Activated naive CD4-positive, alpha-beta T cell treated with anti-CD3 and anti-CD28 coated beads for 36 hours (primary cell): ENCODE data around the gene LRRC4C. TPM values are rescaled to one million over a fixed set of nuclear protein-coding genes. Genes with fewer than 3 reads are reported as not detected.

Experiments
- CTCF ChIA-PET: fragments of 350-600 bp; sonication (Branson Sonifier 250); formaldehyde crosslinking; loops from one replicate; lab custom pipeline; 2021; ENCODE audit warnings: antibody characterized with exemption; lab: Charles Lee
- DNase-seq: peaks from one replicate; pipeline ENCODE4 v3.0.0-alpha.2; 2020
- H3K27ac Mint-ChIP-seq: one replicate; pipeline ENCODE4 v1.8.0; 2021; ENCODE audit warnings: mild to moderate bottlenecking, mixed read lengths
- H3K27me3 Mint-ChIP-seq: one replicate; pipeline ENCODE4 v1.8.0; 2021; ENCODE audit warnings: low read depth, mixed read lengths
- H3K36me3 Mint-ChIP-seq: one replicate; pipeline ENCODE4 v1.8.0; 2021; ENCODE audit warnings: low read depth, mixed read lengths
- H3K4me1 Mint-ChIP-seq: one replicate; pipeline ENCODE4 v1.8.0; 2021; ENCODE audit warnings: low read depth, mixed read lengths
- H3K4me3 Mint-ChIP-seq: one replicate; pipeline ENCODE4 v1.8.0; 2021; ENCODE audit warnings: mild to moderate bottlenecking, moderate library complexity, mixed read lengths
- H3K9me3 Mint-ChIP-seq: one replicate; pipeline ENCODE4 v1.8.0; 2021; ENCODE audit warnings: mixed read lengths
- intact Hi-C: fragments of 100-400 bp; cut with micrococcal nuclease; formaldehyde crosslinking; loops from one replicate; pipeline ENCODE4 v1.15.1; 2023
- total RNA-seq, 2 experiments: library from RNA; stranded (reverse); gene quantifications; one replicate each; pipeline ENCODE4 v1.2.3, GENCODE V29; 2021

LRRC4C gene
- not detected for total RNA-seq

- Mint-ChIP-seq H3K9me3 (no peaks in the 10 kb centered on the region), H3K4me1 (no peaks in the 10 kb centered on the region), H3K36me3 (no peaks in the 10 kb centered on the region), H3K27ac (no peak within 1 kb of the TSS), H3K4me3 (no peak within 1 kb of the TSS), H3K27me3 (peaks cover 12% of the 10 kb centered on the region)
- DNase-seq: no peak
- CTCF ChIA-PET: interaction anchor here (0.5 to 1.5 kb wide), 3 partner anchors 164 to 1823 kb away, joined by 7 to 9 read pairs (median 8); no protein-coding TSS in a partner anchor
- intact Hi-C loops: no loop called here
Measured at GRCh38 chr11:41459465-41460401, at the start of gene LRRC4C. LRRC4C (minus strand) TSS chr11:41459652.

GRCh38 chr11:41508121-41508520, 48.7 kb upstream of the LRRC4C start:
- intact Hi-C loops: no loop called here
- CTCF ChIA-PET: no interaction called here
- DNase-seq: no peak
- H3K36me3 Mint-ChIP-seq: no peaks in the 10 kb centered on the region
- H3K27ac Mint-ChIP-seq: no peak overlapping the region
- no peaks in the 10 kb centered on the region for H3K4me1 Mint-ChIP-seq
- no peaks in the 10 kb centered on the region for H3K27me3 Mint-ChIP-seq
- peaks cover 15% of the 10 kb centered on the region for H3K9me3 Mint-ChIP-seq
- no peak overlapping the region for H3K4me3 Mint-ChIP-seq

GRCh38 chr11:41499429-41499828, 40.0 kb upstream of the LRRC4C start:
- Mint-ChIP-seq H3K27me3 (no peaks in the 10 kb centered on the region), H3K27ac (no peak overlapping the region), H3K4me3 (no peak overlapping the region), H3K4me1 (no peaks in the 10 kb centered on the region), H3K36me3 (no peaks in the 10 kb centered on the region), H3K9me3 (peaks cover 10% of the 10 kb centered on the region)
- intact Hi-C loops: no loop called here
- no peak for DNase-seq
- CTCF ChIA-PET: no interaction called here

- DNase-seq: no peak
- CTCF ChIA-PET: no interaction called here
- no peaks in the 10 kb centered on the region for H3K4me1 Mint-ChIP-seq
- intact Hi-C loops: no loop called here
- H3K27ac Mint-ChIP-seq: no peak overlapping the region
- H3K27me3 Mint-ChIP-seq: no peaks in the 10 kb centered on the region
- H3K36me3 Mint-ChIP-seq: no peaks in the 10 kb centered on the region
- H3K4me3 Mint-ChIP-seq: no peak overlapping the region
- H3K9me3 Mint-ChIP-seq: peaks cover 10% of the 10 kb centered on the region
Measured at GRCh38 chr11:41498726-41499125, 39.3 kb upstream of the LRRC4C start.

DNA sequence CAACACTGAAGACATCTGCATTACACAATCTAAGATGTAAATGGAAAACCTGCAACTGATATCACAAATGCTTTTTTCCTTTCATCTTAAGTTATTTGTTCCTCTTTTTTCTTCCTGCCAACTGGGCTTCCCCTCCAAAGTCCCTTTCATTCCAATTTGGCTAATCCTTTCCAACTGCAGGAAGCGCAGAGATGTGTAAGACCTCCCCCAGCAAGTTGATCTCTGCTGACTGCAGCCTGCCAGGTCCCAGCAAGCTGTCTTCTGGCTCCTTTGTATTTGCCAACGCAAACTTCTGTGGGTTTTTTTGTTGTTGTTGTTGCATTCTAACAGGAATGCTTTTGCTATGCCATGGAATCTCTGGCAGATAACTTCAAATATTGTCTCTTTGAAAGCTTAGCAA, 38.5 kb upstream of the LRRC4C start:
- H3K4me3 Mint-ChIP-seq: no peak overlapping the region
- no peaks in the 10 kb centered on the region for H3K4me1 Mint-ChIP-seq
- intact Hi-C loops: no loop called here
- H3K27ac Mint-ChIP-seq: no peak overlapping the region
- no peaks in the 10 kb centered on the region for H3K27me3 Mint-ChIP-seq
- no peaks in the 10 kb centered on the region for H3K36me3 Mint-ChIP-seq
- CTCF ChIA-PET: no interaction called here
- DNase-seq: no peak
- peaks cover 10% of the 10 kb centered on the region for H3K9me3 Mint-ChIP-seq

DNA sequence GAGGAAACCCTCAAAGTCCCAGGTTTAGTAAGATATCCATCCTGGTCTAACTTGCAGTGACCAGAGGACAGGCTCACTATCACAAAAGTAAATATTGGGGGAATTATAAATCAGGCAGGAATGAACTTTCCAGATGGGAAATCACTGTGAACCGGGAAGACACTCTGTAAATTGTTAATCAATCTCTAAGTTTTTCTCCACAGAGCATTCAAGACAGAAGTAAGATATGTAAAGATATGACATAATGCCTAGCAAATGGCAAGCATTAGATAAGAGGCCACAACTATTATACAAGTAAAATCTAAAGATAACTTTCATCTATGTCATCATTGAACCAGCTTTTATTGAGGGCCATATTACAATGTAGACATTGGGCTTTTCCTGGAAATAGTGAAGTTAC, 35.3 kb upstream of the LRRC4C start:
- Mint-ChIP-seq H3K27me3 (no peaks in the 10 kb centered on the region), H3K4me3 (no peak overlapping the region), H3K4me1 (no peaks in the 10 kb centered on the region), H3K27ac (no peak overlapping the region), H3K36me3 (no peaks in the 10 kb centered on the region), H3K9me3 (peaks cover 1% of the 10 kb centered on the region)
- intact Hi-C loops: no loop called here
- DNase-seq: no peak
- CTCF ChIA-PET: no interaction called here

DNA sequence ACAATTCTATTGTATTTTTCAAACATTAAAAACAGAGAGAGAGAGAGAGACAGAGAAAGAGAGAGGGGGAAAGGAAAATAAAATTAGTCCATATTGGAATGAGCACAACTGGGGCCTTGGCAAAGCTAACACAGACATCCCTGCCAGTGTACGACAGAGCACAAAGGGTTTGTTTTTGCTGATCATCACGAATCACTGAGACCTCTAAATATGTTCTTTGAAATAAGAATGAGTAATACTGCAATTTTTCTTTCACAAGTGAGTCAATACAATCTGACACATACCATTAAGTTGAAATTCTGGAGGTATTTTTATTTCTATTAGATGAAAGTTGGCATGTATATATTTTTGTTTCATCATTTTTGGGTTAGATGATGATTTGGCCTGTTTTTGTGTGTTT, 27.0 kb upstream of the LRRC4C start:
- Mint-ChIP-seq H3K4me3 (no peak overlapping the region), H3K9me3 (peaks cover 3% of the 10 kb centered on the region), H3K27me3 (no peaks in the 10 kb centered on the region), H3K4me1 (no peaks in the 10 kb centered on the region), H3K36me3 (no peaks in the 10 kb centered on the region), H3K27ac (no peak overlapping the region)
- DNase-seq: no peak
- CTCF ChIA-PET: no interaction called here
- intact Hi-C loops: no loop called here

- CTCF ChIA-PET: interaction anchor here (0.9 kb wide), 1 partner anchor 240 kb away, joined by 3 read pairs; no protein-coding TSS in a partner anchor
- DNase-seq: no peak
- H3K4me1 Mint-ChIP-seq: no peaks in the 10 kb centered on the region
- intact Hi-C loops: no loop called here
- no peaks in the 10 kb centered on the region for H3K27me3 Mint-ChIP-seq
- no peak overlapping the region for H3K4me3 Mint-ChIP-seq
- H3K36me3 Mint-ChIP-seq: no peaks in the 10 kb centered on the region
- peaks cover 7% of the 10 kb centered on the region for H3K9me3 Mint-ChIP-seq
- no peak overlapping the region for H3K27ac Mint-ChIP-seq
Measured at GRCh38 chr11:41483956-41484355, 24.5 kb upstream of the LRRC4C start.

DNA sequence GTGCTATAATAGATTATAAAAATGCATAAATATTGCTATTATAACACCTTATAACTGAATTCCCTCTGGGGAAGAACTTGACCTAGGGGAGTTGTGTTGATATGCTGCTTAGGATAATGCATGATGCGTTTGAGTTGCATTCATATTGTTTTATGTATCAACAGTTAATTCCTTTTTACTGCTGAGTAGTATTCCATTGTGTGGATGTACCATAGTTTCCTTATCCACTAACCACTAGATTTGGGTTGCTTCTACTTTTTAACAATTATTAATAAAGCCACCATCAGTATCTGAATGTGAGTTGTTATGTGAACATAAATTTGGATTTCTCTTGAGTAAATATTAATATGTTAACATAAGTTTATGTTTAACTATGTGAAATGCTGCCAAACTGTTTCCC, 19.7 kb upstream of the LRRC4C start:
- Mint-ChIP-seq H3K9me3 (peaks cover 7% of the 10 kb centered on the region), H3K36me3 (no peaks in the 10 kb centered on the region), H3K4me3 (no peak overlapping the region), H3K27ac (no peak overlapping the region), H3K4me1 (no peaks in the 10 kb centered on the region), H3K27me3 (no peaks in the 10 kb centered on the region)
- DNase-seq: no peak
- intact Hi-C loops: no loop called here
- CTCF ChIA-PET: no interaction called here

DNA sequence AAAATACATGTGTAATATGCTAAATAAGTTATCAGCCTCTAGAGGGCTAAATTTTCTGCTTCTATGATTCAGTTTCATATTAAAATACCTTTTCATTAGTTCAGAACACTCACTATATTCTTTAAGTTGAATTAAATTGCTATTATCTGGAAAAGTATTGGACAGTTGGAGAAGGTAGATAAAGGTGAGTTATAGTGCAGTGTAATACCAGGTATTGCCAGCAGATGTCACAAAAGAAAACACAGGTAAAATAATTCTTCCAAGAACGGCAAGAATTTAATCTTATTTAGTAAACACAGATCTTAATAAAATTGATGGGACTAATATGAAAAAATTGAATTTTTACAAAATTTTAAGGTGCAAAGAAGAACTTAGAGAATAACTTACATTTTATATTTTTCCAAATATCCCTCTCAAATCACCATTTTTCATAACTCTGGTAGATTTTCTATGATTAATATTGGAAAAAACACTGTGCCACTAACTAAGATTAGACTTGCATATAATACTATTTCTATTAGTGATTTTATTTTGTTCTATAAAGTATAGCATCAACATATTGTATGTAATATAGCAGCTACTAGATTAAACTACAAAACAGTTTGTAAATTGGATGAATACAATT, 1.7 kb upstream of the LRRC4C start:
- H3K4me3 Mint-ChIP-seq: no peak overlapping the region
- CTCF ChIA-PET: interaction anchor here (0.6 to 1.5 kb wide), 3 partner anchors 127 to 1821 kb away, joined by 3 to 9 read pairs (median 8); no protein-coding TSS in a partner anchor

GRCh38 chr11:41458641-41459040, 811 bp downstream of the LRRC4C start:
- DNase-seq: no peak
- no peaks in the 10 kb centered on the region for H3K4me1 Mint-ChIP-seq
- peaks cover 12% of the 10 kb centered on the region for H3K27me3 Mint-ChIP-seq
- no peaks in the 10 kb centered on the region for H3K9me3 Mint-ChIP-seq
- H3K4me3 Mint-ChIP-seq: no peak overlapping the region
- intact Hi-C loops: no loop called here
- CTCF ChIA-PET: no interaction called here
- no peak overlapping the region for H3K27ac Mint-ChIP-seq
- H3K36me3 Mint-ChIP-seq: no peaks in the 10 kb centered on the region

More for the DNA sequence above, 1.7 kb upstream of the LRRC4C start:
- intact Hi-C loops: loop anchor here (1.0 kb wide), 2 partner anchors 1063 to 1822 kb away; no protein-coding TSS in a partner anchor
- no peak for DNase-seq
- Mint-ChIP-seq H3K27me3 (peaks cover 12% of the 10 kb centered on the region), H3K9me3 (no peaks in the 10 kb centered on the region), H3K36me3 (no peaks in the 10 kb centered on the region), H3K4me1 (no peaks in the 10 kb centered on the region), H3K27ac (no peak overlapping the region)

GRCh38 chr11:41458154-41458553, 1.3 kb downstream of the LRRC4C start:
- Mint-ChIP-seq H3K27ac (no peak overlapping the region), H3K4me3 (no peak overlapping the region), H3K9me3 (no peaks in the 10 kb centered on the region), H3K27me3 (peaks cover 12% of the 10 kb centered on the region), H3K4me1 (no peaks in the 10 kb centered on the region), H3K36me3 (no peaks in the 10 kb centered on the region)
- intact Hi-C loops: no loop called here
- DNase-seq: no peak
- CTCF ChIA-PET: interaction anchor here (0.7 kb wide), 1 partner anchor 420 kb away, joined by 3 read pairs; no protein-coding TSS in a partner anchor
